Suprapubic skin (tissue), 4 donors: ENCODE results near the gene SLC25A14. TPM values are rescaled to one million over a fixed set of nuclear protein-coding genes. Genes with fewer than 3 reads are reported as not detected.
"Not testable (repeated sequence)": the region's sequence is repeated elsewhere in the genome, so short reads cannot be mapped to it uniquely, and the experiment has no call there.

ENCODE experiments used
- DNase-seq, 2 donors: peaks; one replicate each; pipeline ENCODE4 v3.0.0-alpha.2; 2019; ENCODE audit warnings: low spot score in 2 of 2
- H3K27ac ChIP-seq: fragments of 200-600 bp; sonication (generic); one replicate; pipeline ENCODE4 v1.5.1; 2019
- H3K27me3 ChIP-seq: fragments of 200-600 bp; sonication (generic); one replicate; pipeline ENCODE4 v1.5.1; 2019
- H3K36me3 ChIP-seq: fragments of 200-600 bp; sonication (generic); one replicate; pipeline ENCODE4 v1.5.1; 2019
- H3K4me1 ChIP-seq: fragments of 200-600 bp; sonication (generic); one replicate; pipeline ENCODE4 v1.5.1; 2019
- H3K4me3 ChIP-seq: fragments of 200-600 bp; sonication (generic); one replicate; pipeline ENCODE4 v1.5.1; 2019; ENCODE audit warnings: mild to moderate bottlenecking
- H3K9me3 ChIP-seq: fragments of 200-600 bp; sonication (generic); one replicate; pipeline ENCODE4 v1.5.1; 2019
- CTCF ChIP-seq, 2 donors: fragments of 200-600 bp in 1 of 2; fragments of 450-650 bp in 1 of 2; sonication (generic) in 1 of 2; IDR thresholded peaks; one replicate each; pipeline ENCODE4 v1.5.1; 2016 to 2019; ENCODE audit warnings: antibody characterized with exemption in 2 of 2, mild to moderate bottlenecking in 1 of 2, moderate library complexity in 1 of 2
- EP300 ChIP-seq: sonication (generic); formaldehyde crosslinking; IDR thresholded peaks from one replicate; pipeline ENCODE4 v1.6.1; 2017; ENCODE audit warnings: antibody characterized with exemption
- POLR2A ChIP-seq, 2 donors: fragments of 450-650 bp; IDR thresholded peaks; one replicate each; pipeline ENCODE4 v1.6.1; 2017; ENCODE audit warnings: antibody characterized with exemption in 2 of 2, mild to moderate bottlenecking in 2 of 2, moderate library complexity in 2 of 2
- POLR2AphosphoS5 ChIP-seq, 3 donors: sonication (generic); formaldehyde crosslinking; IDR thresholded peaks; one replicate each; pipeline ENCODE4 v1.6.1; 2017; ENCODE audit warnings: antibody characterized with exemption in 3 of 3
- WGBS: methylation state at CpG from one replicate; pipeline ENCODE4 v1.1.5; 2018; 5-methylcytosine and 5-hydroxymethylcytosine counted together
- total RNA-seq, 4 donors: library from RNA; depleted of rRNA; stranded (reverse); fragments of >200 nt; gene quantifications; one replicate each; pipeline ENCODE4 v1.1.0, GENCODE V29; 2016

Gene SLC25A14
- total RNA-seq, 4 donors from 2014 or later = 11.1 to 45.8 (median 15.7) TPM

GRCh38 chrX:130321550-130321949 is 18.2 kb upstream of the SLC25A14 start:
- 83% methylated on average over 2 of the region's 2 CpGs for WGBS

GRCh38 chrX:130330146-130330545 is 9.6 kb upstream of the SLC25A14 start:
- no peak for DNase-seq
- Histone ChIP-seq H3K27ac (no peak overlapping the region), H3K36me3 (no peaks in the 10 kb centered on the region), H3K4me3 (no peak overlapping the region), H3K27me3 (no peaks in the 10 kb centered on the region), H3K4me1 (no peaks in the 10 kb centered on the region), H3K9me3 (no peaks in the 10 kb centered on the region)
- 60% methylated on average over 3 of the region's 3 CpGs for WGBS
- TF ChIP-seq EP300 = no peak
- TF ChIP-seq POLR2AphosphoS5 (IDR thresholded peaks at IDR 0.05) = no peak
- TF ChIP-seq CTCF (IDR thresholded peaks at IDR 0.05) = no peak
- TF ChIP-seq POLR2A (IDR thresholded peaks at IDR 0.05) = no peak

More at GRCh38 chrX:130321550-130321949, 18.2 kb upstream of the SLC25A14 start:
- Histone ChIP-seq H3K4me1 (no peaks in the 10 kb centered on the region), H3K4me3 (no peak overlapping the region), H3K27ac (no peak overlapping the region), H3K36me3 (no peaks in the 10 kb centered on the region), H3K27me3 (no peaks in the 10 kb centered on the region), H3K9me3 (no peaks in the 10 kb centered on the region)
- no peak for DNase-seq
- TF ChIP-seq POLR2AphosphoS5 (IDR thresholded peaks at IDR 0.05) = no peak
- no peak for TF ChIP-seq EP300
- no peak for TF ChIP-seq POLR2A (IDR thresholded peaks at IDR 0.05)
- TF ChIP-seq CTCF (IDR thresholded peaks at IDR 0.05) = no peak

- WGBS = 6% methylated on average over 10 of the region's 10 CpGs
- no peaks in the 10 kb centered on the region for H3K27me3 ChIP-seq
- H3K4me1 ChIP-seq = no peaks in the 10 kb centered on the region
- H3K27ac ChIP-seq = no peak overlapping the region
- TF ChIP-seq POLR2AphosphoS5 (IDR thresholded peaks at IDR 0.05) (no peak), POLR2A (IDR thresholded peaks at IDR 0.05) (no peak), CTCF (IDR thresholded peaks at IDR 0.05) (no peak), EP300 (no peak)
- H3K9me3 ChIP-seq = no peaks in the 10 kb centered on the region
- H3K36me3 ChIP-seq = no peaks in the 10 kb centered on the region
- DNase-seq = no peak
- no peak overlapping the region for H3K4me3 ChIP-seq
Measured at GRCh38 chrX:130330706-130331105, 9.0 kb upstream of the SLC25A14 start.

GRCh38 chrX:130336531-130336930 is 3.2 kb upstream of the SLC25A14 start:
- no peaks in the 10 kb centered on the region for H3K27me3 ChIP-seq
- TF ChIP-seq POLR2AphosphoS5 (IDR thresholded peaks at IDR 0.05) (no peak), CTCF (IDR thresholded peaks at IDR 0.05) (no peak), POLR2A (IDR thresholded peaks at IDR 0.05) (no peak), EP300 (no peak)
- no peaks in the 10 kb centered on the region for H3K36me3 ChIP-seq
- H3K4me1 ChIP-seq = peaks cover 4% of the 10 kb centered on the region
- DNase-seq = no peak
- H3K9me3 ChIP-seq = no peaks in the 10 kb centered on the region
- H3K4me3 ChIP-seq = no peak overlapping the region
- WGBS = 74% methylated on average over 4 of the region's 4 CpGs
- no peak overlapping the region for H3K27ac ChIP-seq

- H3K9me3 ChIP-seq, H3K27ac ChIP-seq, H3K4me1 ChIP-seq, H3K27me3 ChIP-seq, DNase-seq, H3K36me3 ChIP-seq: not testable (repeated sequence)
- H3K4me3 ChIP-seq = peak overlapping the region; percentile 73
- WGBS = 67% methylated on average over 8 of the region's 8 CpGs
Measured at GRCh38 chrX:130338869-130339268, 850 bp upstream of the SLC25A14 start.

- 37% methylated on average over 9 of the region's 9 CpGs for WGBS
- DNase-seq = no peak
- H3K4me3 ChIP-seq = peak overlapping the region; percentile 73
- H3K36me3 ChIP-seq = no peaks in the 10 kb centered on the region
- no peak overlapping the region for H3K27ac ChIP-seq
- no peaks in the 10 kb centered on the region for H3K27me3 ChIP-seq
- peaks cover 4% of the 10 kb centered on the region for H3K4me1 ChIP-seq
- H3K9me3 ChIP-seq = no peaks in the 10 kb centered on the region
- TF ChIP-seq EP300 (no peak), POLR2AphosphoS5 (IDR thresholded peaks at IDR 0.05) (no peak), CTCF (IDR thresholded peaks at IDR 0.05) (no peak), POLR2A (IDR thresholded peaks at IDR 0.05) (no peak)
Measured at GRCh38 chrX:130340271-130340670, 552 bp downstream of the SLC25A14 start.
